ENCODE results near the gene KDM8.

KDM8 gene

DNA sequence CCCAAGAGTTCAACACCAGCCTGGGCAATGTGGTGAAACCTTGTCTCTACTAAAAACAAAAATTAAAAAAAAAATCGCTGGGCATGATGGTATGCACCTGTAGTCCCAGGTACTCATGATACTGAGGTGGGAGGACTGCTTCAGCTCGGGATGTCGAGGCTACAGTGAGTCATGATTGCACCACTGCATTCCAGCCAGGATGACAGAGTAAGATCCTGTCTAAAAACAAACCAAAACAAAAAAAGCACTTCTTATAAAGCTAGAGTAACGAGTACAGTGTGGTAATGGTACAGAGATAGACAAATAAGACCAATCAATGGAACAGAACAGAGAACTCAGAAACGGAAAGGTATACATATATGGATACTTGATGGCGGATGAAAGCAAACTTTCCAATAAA lies 60.8 kb downstream of the KDM8 start:
- TF ChIP-seq ZFX (IDR thresholded peaks at IDR 0.05; ENCODE audit: borderline replicate concordance): no peak
- TF ChIP-seq CTCF (IDR thresholded peaks at IDR 0.05): no peak

GRCh38 chr16:27265982-27266381 lies 62.7 kb downstream of the KDM8 start:
- TF ChIP-seq ZFX (IDR thresholded peaks at IDR 0.05; ENCODE audit: borderline replicate concordance): no peak
- no peak for TF ChIP-seq CTCF (IDR thresholded peaks at IDR 0.05)
- H3K27ac ChIP-seq: no peak overlapping the region

More for the DNA sequence above, 60.8 kb downstream of the KDM8 start:
- H3K27ac ChIP-seq: no peak overlapping the region

DNA sequence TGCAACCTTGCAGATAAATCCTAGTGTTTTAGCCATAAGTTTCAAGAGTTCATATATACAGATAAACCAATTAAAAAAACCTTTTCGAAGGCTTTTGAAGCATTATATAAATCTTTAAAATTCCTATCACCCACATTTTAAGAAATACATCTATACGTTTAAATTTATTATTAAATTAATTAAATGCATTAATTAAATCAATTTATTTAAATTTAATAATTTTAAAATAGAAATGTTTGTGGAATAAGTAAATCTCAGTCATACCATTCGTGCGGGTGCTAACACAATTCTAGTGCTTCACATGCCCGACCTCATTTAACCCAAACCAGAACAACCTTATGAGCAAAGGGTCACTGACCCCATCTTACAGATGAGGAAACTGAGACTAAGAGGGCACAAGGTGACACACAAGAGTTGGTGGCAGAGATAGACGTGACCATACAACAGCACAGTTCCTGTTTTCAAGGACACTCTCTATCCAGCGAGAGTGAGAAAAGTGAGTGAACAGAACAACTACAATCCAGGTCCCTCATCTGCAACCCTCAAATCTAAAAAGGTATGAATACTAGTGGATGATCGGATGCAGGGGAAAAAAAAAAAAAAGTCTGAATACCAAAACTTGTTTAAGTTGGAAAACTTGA lies 63.8 kb downstream of the KDM8 start:
- TF ChIP-seq CTCF (IDR thresholded peaks at IDR 0.05) (no peak), ZFX (IDR thresholded peaks at IDR 0.05; ENCODE audit: borderline replicate concordance) (no peak)
- H3K27ac ChIP-seq: no peak overlapping the region

DNA sequence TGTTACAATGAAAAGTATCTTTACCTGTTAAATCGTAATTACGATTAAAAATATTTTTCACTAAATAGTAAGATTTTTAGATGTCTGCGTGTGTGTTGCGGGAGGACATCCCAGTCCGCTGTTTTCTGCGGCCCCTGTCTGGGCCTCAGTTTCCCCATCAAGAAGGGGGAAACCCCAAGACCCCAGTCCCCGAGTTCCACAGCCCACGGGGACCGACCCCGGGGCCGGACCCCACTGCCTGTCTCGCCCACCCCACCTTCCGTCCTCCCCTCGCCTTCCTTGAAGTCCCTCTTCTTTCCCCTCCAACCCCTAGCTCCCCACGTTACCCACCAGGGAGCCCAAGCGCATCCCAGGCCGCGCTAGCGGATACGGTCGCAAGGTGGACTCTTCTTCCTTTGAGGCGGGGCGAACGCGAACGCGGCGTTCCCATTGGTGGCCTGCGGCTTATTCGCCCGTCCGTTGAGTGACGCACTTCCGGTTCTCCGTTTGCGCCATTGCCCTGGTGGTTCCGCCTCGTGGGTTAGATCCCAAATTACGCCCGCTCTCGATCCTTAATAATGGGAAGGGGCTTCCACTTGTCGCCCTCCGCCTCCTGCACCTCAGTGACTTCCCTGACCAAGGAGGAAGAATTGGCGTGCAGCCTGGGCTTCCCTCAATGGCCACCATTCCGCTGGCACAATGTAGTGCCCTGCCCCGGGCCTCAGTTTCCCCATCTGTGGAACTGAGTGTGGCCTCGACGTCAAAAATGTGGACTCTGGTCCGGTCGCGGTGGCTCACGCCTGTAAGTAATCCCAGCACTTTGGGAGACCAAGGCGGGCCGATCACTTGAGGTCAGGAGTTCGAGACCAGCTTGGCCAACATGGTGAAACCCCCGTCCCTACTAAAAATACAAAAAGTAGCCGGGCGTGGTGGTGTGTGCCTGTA lies 65.3 kb downstream of the KDM8 start, which contains the start of gene NSMCE1:
Gene NSMCE1 (minus strand): TSS at position 397 of the 924 bp plus-strand sequence. CDS start 11,202 bp downstream, outside the sequence.
- TF ChIP-seq ZFX (IDR thresholded peaks at IDR 0.05; ENCODE audit: borderline replicate concordance): no peak
- peak; percentile 11; the same call in 1 of the 2 replicates for TF ChIP-seq CTCF (IDR thresholded peaks at IDR 0.05)
- H3K27ac ChIP-seq: peak within 1 kb of the TSS; percentile 41

DNA sequence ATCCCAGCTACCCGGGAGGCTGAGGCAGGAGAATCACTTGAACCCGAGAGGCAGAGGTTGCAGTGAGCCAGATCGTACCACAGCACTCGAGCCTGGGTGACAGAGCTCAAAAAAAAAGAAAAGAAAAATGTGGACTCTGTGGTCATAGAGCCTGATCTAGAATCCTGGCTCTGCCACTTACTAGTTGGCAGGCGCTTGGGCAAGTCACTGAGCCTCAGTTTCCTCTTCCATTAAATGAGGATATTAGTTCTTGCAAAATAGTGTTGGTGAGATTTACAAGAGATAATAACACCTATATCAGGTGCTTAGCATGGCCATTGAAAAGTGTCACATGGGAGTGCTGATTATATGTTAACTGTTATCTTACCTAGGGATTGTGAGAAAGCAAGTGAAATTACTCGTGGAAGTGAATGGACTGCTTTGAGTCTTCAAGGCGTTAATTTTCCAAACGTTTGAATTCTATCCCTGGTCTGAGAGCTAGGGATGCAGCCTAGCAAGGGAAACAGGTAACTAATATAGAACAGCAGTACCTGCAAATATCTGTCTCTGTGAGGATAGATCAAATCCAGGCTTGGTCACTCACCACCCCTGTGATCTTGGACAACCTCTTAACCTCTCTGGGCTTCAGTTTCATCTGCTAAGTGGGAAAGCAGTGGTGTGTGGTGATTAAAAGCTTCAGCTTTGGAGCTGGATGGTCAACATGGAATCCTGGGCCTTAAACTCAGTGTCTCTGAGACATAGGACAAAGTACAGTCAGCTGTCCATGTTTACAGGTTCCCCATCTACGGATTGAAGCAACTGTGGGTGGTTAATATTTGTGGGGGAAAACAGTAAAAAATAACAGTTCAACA lies 66.2 kb downstream of the KDM8 start:
- TF ChIP-seq CTCF (IDR thresholded peaks at IDR 0.05): no peak
- no peak for TF ChIP-seq ZFX (IDR thresholded peaks at IDR 0.05; ENCODE audit: borderline replicate concordance)
- peak overlapping the region; percentile 41; the same call in 1 of the 2 replicates for H3K27ac ChIP-seq

DNA sequence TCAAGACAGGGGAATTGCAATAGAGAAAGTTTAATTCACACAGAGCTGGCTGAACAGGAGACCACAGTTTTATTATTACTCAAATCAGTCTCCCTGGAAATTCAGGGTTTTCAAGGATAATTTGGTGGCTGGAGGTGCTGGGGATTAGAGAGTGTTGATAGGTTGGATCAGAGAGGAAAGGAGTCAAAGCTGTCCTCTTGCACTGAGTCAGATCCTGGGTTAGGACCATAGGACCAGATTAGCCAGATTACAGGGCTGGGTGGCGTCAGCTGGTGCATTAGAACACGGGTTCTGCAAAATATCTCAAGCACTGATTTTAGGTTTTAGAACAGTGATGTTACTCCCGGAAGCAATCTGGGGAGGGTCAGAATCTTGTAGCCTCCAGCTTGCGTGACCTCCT lies 67.0 kb downstream of the KDM8 start:
- H3K27ac ChIP-seq: no peak overlapping the region
- TF ChIP-seq ZFX (IDR thresholded peaks at IDR 0.05; ENCODE audit: borderline replicate concordance) (no peak), CTCF (IDR thresholded peaks at IDR 0.05) (no peak)

Data from 22Rv1 (cell line).